Stomach (tissue), 4 donors: ENCODE measurements around the gene ITSN2.

ENCODE experiments used
- EP300 ChIP-seq: sonication (generic); formaldehyde crosslinking; IDR thresholded peaks from one replicate; pipeline ENCODE4 v1.6.1; 2017; ENCODE audit warnings: antibody characterized with exemption
- POLR2A ChIP-seq, 4 donors: fragments of 450-650 bp; IDR thresholded peaks; one replicate each; pipeline ENCODE4 v1.6.1; 2016; ENCODE audit warnings: antibody characterized with exemption in 4 of 4, control low read depth in 2 of 4, mild to moderate bottlenecking in 1 of 4, moderate library complexity in 1 of 4
- POLR2AphosphoS5 ChIP-seq, 3 donors: sonication (generic); formaldehyde crosslinking; IDR thresholded peaks; one replicate each; pipeline ENCODE4 v1.6.1; 2016; ENCODE audit warnings: antibody characterized with exemption in 3 of 3
- TF ChIP-seq, protein P1 (sequence below), 7 experiments: fragments of 450-650 bp in 4 of 7; fragments of 200-600 bp in 3 of 7; sonication (generic) in 3 of 7; IDR thresholded peaks; one replicate each; pipeline ENCODE4 v1.5.1; 2016 to 2019; ENCODE audit warnings: antibody characterized with exemption in 7 of 7, control low read depth in 2 of 7, mild to moderate bottlenecking in 1 of 7

DNA sequence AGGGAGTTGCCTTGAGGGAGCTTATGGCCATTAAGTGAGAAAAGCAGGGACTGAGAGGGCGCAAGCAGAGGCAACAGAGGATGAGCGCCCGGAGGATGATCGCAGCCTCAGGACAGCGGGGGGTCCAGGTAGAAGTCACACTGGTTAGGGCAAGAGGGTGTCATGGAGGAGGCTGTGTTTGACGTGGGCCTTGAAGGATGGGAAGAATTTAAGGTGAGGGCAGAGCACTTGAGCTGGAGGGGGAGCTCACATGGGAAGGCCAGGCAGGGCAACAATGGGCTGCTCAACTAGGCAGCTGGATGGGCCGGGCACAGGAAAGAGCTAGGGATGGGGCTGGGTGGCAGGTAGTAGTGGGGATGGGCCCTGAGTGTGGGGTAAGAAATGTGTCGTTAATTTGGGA lies 153.6 kb downstream of the ITSN2 start:
- TF ChIP-seq POLR2A (IDR thresholded peaks at IDR 0.05) (no peak), POLR2AphosphoS5 (IDR thresholded peaks at IDR 0.05) (no peak), EP300 (no peak)
- TF ChIP-seq, protein P1, sequence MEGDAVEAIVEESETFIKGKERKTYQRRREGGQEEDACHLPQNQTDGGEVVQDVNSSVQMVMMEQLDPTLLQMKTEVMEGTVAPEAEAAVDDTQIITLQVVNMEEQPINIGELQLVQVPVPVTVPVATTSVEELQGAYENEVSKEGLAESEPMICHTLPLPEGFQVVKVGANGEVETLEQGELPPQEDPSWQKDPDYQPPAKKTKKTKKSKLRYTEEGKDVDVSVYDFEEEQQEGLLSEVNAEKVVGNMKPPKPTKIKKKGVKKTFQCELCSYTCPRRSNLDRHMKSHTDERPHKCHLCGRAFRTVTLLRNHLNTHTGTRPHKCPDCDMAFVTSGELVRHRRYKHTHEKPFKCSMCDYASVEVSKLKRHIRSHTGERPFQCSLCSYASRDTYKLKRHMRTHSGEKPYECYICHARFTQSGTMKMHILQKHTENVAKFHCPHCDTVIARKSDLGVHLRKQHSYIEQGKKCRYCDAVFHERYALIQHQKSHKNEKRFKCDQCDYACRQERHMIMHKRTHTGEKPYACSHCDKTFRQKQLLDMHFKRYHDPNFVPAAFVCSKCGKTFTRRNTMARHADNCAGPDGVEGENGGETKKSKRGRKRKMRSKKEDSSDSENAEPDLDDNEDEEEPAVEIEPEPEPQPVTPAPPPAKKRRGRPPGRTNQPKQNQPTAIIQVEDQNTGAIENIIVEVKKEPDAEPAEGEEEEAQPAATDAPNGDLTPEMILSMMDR (IDR thresholded peaks at IDR 0.05) = no peak
